Smooth muscle cell of the brain vasculature (primary cell): ENCODE measurements around the gene DUS4L.

ENCODE experiments used
- DNase-seq: peaks from one replicate; pipeline ENCODE4 v3.0.0-alpha.2; 2012; ENCODE audit warnings: low read depth, low spot score

The DUS4L gene

GRCh38 chr7:107580716-107581383, 17.1 kb downstream of the DUS4L start:
- no peak for DNase-seq

DNA sequence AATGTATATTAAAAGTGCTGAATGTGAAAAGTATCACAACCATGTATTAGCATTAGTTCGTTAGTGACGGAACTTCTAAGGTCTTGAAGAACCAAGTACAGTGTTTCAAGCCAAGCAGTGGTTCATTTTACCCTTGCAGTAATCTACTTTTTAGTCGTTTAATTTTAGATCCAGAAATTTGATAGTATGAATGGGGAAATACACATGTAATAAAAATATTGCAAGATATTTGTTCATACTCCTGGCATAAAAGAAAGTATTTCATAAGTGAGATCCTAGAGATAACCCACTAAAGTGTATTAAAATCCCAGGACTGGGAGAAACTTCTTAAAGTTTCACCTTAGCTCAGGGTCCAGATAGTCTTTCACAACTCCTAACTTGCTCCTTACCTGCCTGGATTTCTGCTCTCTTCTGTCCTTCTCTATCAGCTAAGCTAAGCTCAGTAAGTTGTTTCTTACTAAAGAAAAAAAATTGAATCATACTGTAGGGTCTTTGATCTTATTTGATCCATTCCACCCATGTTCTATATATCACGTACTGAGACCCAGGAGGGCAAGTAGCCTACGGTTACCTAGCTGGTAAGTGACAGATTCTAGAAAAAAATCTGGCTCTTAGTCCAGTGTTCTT, 17.7 kb downstream of the DUS4L start:
- no peak for DNase-seq

GRCh38 chr7:107582875-107583274, 19.1 kb downstream of the DUS4L start:
- DNase-seq: no peak

- no peak for DNase-seq
Measured at GRCh38 chr7:107584716-107585115, 20.9 kb downstream of the DUS4L start.

DNA sequence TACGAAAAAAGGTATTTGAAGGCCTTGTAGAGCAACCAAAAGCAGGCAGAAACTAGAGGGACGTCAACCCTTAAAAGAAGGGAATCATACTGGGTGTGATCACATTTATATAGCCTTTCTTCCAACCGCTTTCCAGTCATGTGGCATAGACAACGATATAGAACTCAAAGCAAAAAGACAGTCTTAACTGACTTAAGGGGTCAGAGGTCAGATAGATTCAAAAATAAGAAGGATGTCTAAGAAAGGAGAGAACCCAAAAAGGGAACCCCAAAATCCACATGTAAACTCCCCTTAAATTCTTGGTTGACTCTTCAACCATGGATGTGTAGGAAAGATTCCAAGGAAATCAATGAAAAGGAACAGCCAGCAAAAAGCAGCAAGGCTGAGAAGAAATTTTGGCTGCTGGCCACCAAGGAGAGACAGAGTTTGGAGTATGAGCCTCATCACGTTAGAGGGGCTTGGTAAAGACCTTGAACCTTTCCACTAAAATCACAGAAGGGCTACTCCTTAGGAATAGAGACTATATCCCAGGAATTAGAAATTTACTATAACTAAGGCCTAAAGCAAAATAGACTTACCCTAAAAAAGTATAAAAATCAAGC, 24.9 kb downstream of the DUS4L start:
- DNase-seq: no peak

- DNase-seq: no peak
Measured at GRCh38 chr7:107591421-107591820, 27.6 kb downstream of the DUS4L start.

GRCh38 chr7:107592361-107593024, 28.7 kb downstream of the DUS4L start:
- DNase-seq: no peak

DNA sequence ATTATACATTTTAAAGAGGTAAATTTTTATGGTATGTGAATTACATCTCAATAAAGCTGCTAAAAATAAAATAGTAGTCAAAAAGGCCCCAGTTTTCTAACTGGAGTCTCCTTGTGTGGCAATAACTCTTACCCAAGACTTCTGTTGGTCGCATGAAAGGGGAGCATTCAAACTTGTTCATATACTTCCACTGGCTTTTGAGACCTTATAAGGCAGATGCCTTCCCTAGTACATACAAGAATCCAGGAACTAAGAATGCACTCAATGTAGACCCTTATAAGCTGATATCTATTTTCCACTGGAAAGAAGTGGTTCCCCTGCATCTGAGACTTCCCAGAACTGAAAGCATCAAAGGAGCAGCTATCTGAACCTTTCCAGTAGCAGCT, 29.2 kb downstream of the DUS4L start:
- no peak for DNase-seq

GRCh38 chr7:107594961-107595737, 31.4 kb downstream of the DUS4L start:
- no peak for DNase-seq

DNA sequence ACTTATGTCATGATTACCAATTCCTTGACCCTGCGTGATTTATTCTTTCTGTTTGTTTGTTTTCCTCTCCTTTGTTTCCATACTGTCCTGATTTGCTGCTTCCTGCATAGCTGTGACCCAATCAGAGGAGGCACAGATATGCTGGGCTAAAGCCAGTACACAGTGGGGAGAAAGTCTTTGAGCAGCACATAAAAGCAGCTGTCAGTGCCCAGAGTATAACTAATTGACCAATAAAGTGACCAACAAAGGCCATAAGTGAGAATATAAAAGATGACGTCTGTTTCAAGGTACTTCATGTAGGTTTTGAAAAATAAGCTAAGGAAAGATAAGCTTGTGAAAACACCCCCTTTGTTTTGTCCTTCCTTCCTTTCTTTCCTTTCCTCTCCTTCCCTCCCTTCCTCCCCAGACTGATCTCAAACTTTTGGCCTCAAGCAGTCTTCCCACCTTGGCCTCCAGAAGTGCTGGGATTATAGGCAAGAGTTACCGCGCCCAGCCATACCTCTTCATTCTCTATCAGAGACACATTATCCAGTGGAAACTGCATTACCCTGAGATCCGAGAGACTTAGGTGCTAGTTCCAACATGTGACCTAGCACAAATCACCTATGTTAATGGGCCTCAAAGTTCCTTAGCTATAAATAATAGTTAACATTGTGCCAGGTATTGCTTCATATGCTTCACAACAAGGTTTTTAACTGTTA, 33.3 kb downstream of the DUS4L start:
- DNase-seq: no peak

DNA sequence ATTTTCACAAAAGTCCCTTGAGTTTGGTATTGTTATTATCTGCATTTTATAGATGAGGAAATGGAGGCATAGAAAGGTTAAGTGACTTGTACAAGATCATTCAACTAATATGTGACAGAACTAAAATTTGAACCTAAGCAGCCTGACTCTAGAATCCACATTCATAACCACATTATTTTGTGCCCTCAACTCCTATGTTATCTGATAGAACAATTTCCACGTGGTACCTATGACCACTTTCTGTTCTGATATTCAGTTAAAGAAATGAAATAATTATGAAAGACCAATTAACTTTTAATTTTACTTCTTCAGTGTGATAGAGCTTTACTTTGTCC, 33.8 kb downstream of the DUS4L start:
- DNase-seq: no peak

- DNase-seq: no peak
Measured at GRCh38 chr7:107597953-107598352, 34.2 kb downstream of the DUS4L start.

DNA sequence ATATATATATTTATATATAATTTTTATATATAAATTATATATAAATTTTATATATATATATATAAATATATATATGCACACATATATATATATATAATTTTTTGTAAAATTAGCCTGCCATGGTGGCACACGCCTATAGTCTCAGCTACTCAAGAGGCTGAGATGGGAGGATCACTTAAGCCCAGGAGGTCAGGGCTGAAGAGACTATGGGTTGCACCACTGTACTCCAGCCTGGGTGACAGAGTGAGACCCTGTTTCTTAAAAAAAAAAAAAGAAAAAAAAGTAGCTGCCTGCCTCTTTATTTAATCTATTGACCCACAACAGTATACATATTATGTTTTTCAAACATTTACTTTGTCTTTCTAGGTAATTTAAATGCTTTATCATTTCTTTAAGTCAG, 35.5 kb downstream of the DUS4L start:
- no peak for DNase-seq

GRCh38 chr7:107600816-107601215, 37.0 kb downstream of the DUS4L start:
- no peak for DNase-seq

GRCh38 chr7:107605218-107605815, 41.5 kb downstream of the DUS4L start:
- DNase-seq: no peak

- DNase-seq: no peak
Measured at GRCh38 chr7:107606303-107606702, 42.5 kb downstream of the DUS4L start.

DNA sequence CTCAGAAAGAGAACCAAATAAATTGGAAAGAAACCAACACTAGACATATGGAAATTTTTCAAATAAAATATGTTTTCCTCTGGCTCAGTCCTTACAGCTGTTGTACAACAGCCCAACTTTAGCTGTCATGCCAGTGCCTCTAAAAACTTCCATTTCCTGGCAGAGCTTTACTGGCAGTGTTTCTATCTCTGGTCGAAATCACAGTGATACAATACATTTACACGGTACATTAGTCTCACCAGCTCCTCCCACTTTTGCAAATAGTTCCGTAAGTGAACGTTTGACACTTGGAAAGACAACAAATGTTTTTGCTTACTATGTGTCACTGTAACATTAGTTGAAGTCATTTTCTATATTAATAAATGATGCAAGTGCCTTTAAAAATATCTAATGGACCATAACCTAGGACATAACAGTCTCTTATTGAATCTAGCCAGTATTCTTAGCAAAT, 46.1 kb downstream of the DUS4L start:
- no peak for DNase-seq

DNA sequence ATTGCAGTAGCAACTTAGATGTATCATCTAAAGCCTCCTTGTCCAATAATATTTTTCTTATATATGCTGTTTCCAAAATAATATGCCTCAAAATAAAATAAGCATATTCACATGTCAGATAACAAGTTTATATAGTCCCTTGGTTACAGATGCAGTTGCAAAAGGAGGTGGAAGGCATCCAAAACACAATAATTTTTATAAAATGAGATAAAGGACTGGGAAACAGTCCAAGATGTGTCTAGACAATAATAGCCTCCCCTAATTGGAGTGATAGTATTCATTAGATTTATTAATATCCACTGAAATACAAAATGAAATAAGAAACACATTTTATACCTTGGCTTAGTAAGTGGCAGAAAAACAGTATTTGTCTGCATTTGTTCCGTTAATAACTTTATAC, 46.6 kb downstream of the DUS4L start:
- no peak for DNase-seq

- DNase-seq: no peak
Measured at GRCh38 chr7:107613439-107613838, 49.7 kb downstream of the DUS4L start.

- DNase-seq: no peak
Measured at GRCh38 chr7:107613948-107614347, 50.2 kb downstream of the DUS4L start.

DNA sequence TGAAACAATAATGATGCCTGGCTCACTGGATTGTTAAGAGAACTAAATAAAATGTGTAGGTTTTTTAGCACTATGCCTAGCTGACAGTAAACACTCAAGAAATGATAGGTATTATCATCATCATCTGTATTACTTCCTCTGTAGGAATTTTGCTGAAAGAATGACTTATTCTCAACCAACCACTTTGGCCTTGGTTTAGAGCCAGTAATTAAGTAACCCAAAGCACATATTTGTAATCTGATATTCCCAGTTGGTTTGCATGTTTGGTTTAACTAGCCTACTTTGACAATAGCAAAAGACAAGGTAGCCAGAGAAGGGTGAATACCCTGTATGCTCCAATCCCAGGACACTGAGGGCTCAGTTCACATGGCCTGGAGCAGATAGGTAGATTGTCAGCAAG, 50.7 kb downstream of the DUS4L start:
- no peak for DNase-seq
